ENCODE measurements around the gene VPS13D. TPM values are rescaled to one million over a fixed set of nuclear protein-coding genes. Genes with fewer than 3 reads are reported as not detected.

The VPS13D gene
- total RNA-seq, 2 donors from 2014 or later = 48.1 to 65.2 TPM

GRCh38 chr1:12417389-12417788 is 187.6 kb downstream of the VPS13D start:
- no peak overlapping the region for H3K27ac ChIP-seq
- no peaks in the 10 kb centered on the region for H3K27me3 ChIP-seq
- H3K4me3 ChIP-seq = no peak overlapping the region
- no peak for DNase-seq (ENCODE audit: low spot score)
- TF ChIP-seq, protein P1, sequence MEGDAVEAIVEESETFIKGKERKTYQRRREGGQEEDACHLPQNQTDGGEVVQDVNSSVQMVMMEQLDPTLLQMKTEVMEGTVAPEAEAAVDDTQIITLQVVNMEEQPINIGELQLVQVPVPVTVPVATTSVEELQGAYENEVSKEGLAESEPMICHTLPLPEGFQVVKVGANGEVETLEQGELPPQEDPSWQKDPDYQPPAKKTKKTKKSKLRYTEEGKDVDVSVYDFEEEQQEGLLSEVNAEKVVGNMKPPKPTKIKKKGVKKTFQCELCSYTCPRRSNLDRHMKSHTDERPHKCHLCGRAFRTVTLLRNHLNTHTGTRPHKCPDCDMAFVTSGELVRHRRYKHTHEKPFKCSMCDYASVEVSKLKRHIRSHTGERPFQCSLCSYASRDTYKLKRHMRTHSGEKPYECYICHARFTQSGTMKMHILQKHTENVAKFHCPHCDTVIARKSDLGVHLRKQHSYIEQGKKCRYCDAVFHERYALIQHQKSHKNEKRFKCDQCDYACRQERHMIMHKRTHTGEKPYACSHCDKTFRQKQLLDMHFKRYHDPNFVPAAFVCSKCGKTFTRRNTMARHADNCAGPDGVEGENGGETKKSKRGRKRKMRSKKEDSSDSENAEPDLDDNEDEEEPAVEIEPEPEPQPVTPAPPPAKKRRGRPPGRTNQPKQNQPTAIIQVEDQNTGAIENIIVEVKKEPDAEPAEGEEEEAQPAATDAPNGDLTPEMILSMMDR (IDR thresholded peaks at IDR 0.05) = no peak
- no peaks in the 10 kb centered on the region for H3K9me3 ChIP-seq
- peaks cover 0 to 6% of the 10 kb centered on the region in 2 donors for H3K4me1 ChIP-seq
- H3K36me3 ChIP-seq = peaks cover 24% of the 10 kb centered on the region

GRCh38 chr1:12420171-12420570 is 190.3 kb downstream of the VPS13D start:
- H3K4me1 ChIP-seq = peaks cover 0 to 14% of the 10 kb centered on the region in 2 donors
- H3K36me3 ChIP-seq = peaks cover 24% of the 10 kb centered on the region

DNA sequence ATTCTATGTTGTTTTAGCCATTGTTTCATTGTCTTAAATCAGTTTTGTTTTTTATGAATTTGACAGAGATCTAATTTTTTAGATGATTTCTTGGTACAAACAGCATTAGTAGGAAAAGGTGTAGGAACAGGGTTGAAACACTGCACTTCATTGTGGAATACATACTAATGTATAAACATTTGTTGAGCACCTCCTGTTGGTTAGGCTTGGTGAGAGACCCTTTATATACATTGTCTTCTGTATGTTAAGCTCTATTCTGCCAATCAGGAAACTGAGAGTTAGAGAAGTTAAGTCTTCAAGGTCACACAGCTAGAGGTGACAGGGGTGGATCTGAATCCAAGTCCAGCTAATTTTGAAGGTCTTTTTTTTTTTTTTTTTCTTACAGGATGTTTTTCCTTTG is 192.7 kb downstream of the VPS13D start:
- Histone ChIP-seq H3K9me3 (no peaks in the 10 kb centered on the region), H3K4me1 (peaks cover 0 to 14% of the 10 kb centered on the region in 2 donors), H3K27ac (no peak overlapping the region), H3K27me3 (no peaks in the 10 kb centered on the region), H3K36me3 (peaks cover 8% of the 10 kb centered on the region), H3K4me3 (no peak overlapping the region)
- DNase-seq (ENCODE audit: low spot score) = no peak
- TF ChIP-seq, protein P1 (IDR thresholded peaks at IDR 0.05) = no peak

More at GRCh38 chr1:12420171-12420570, 190.3 kb downstream of the VPS13D start:
- Histone ChIP-seq H3K4me3 (no peak overlapping the region), H3K27me3 (no peaks in the 10 kb centered on the region), H3K27ac (no peak overlapping the region), H3K9me3 (no peaks in the 10 kb centered on the region)
- no peak for DNase-seq (ENCODE audit: low spot score)
- TF ChIP-seq, protein P1 (IDR thresholded peaks at IDR 0.05) = no peak

GRCh38 chr1:12424087-12424529 is 194.3 kb downstream of the VPS13D start:
- Histone ChIP-seq H3K27me3 (no peaks in the 10 kb centered on the region), H3K36me3 (no peaks in the 10 kb centered on the region), H3K4me1 (peaks cover 0 to 14% of the 10 kb centered on the region in 2 donors), H3K9me3 (no peaks in the 10 kb centered on the region), H3K4me3 (no peak overlapping the region), H3K27ac (peak overlapping the region; percentile 28 to 30)
- no peak for DNase-seq (ENCODE audit: low spot score)
- TF ChIP-seq, protein P1 (IDR thresholded peaks at IDR 0.05) = no peak

DNA sequence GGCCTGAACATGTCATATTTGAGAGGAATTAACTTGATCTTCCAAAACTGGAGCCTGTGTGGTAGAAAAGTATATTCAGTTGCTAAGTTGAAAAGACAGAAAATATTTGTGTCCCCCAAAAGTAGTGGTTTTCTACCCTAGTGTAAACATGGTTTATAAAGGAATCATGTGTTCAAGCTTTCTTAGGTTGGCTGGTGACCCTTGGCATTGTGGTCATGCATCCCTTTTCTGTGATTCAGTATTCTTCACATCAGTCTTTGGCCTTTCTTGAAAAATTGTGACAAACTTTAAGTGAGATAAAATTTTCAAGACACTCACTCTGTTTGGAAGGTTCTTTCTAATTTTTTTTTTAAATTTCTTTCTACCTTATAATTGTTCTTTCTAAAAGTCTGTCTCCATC is 195.0 kb downstream of the VPS13D start:
- H3K4me3 ChIP-seq = no peak overlapping the region
- H3K4me1 ChIP-seq = peaks cover 0 to 14% of the 10 kb centered on the region in 2 donors
- DNase-seq (ENCODE audit: low spot score) = no peak
- H3K9me3 ChIP-seq = no peaks in the 10 kb centered on the region
- TF ChIP-seq, protein P1 (IDR thresholded peaks at IDR 0.05) = no peak
- H3K36me3 ChIP-seq = no peaks in the 10 kb centered on the region
- H3K27ac ChIP-seq = peak overlapping the region in 1 of 2 donors; percentile 30
- no peaks in the 10 kb centered on the region for H3K27me3 ChIP-seq

GRCh38 chr1:12426030-12426429 is 196.2 kb downstream of the VPS13D start:
- H3K4me1 ChIP-seq = peaks cover 0 to 17% of the 10 kb centered on the region in 2 donors

More at GRCh38 chr1:12426030-12426429, 196.2 kb downstream of the VPS13D start:
- Histone ChIP-seq H3K4me3 (no peak overlapping the region), H3K27me3 (no peaks in the 10 kb centered on the region), H3K9me3 (no peaks in the 10 kb centered on the region), H3K27ac (no peak overlapping the region), H3K36me3 (peaks cover 6% of the 10 kb centered on the region)
- TF ChIP-seq, protein P1 (IDR thresholded peaks at IDR 0.05) = no peak
- no peak for DNase-seq (ENCODE audit: low spot score)

All from right atrium auricular region (tissue), 2 donors.